ENCODE data around the gene CBARP. TPM values are rescaled to one million over a fixed set of nuclear protein-coding genes. Genes with fewer than 3 reads are reported as not detected.

The CBARP gene
- total and polyA plus RNA-seq, 2 of the 13 experiments (the other 11 are each of a cell fraction or from before 2014, with no cell fraction given), result 1.2 to 1.4 TPM

GRCh38 chr19:1244693-1245451 lies 7.1 kb upstream of the CBARP start (continued):
- no peak for TF ChIP-seq EEA1 (CRISPR knock-in tag; IDR thresholded peaks at IDR 0.05; ENCODE audit: borderline replicate concordance)
- peak; percentile 83 for TF ChIP-seq ZNF503 (CRISPR knock-in tag; IDR thresholded peaks at IDR 0.05)
- TF ChIP-seq ZBTB21 (CRISPR knock-in tag; IDR thresholded peaks at IDR 0.05), result no peak
- TF ChIP-seq PBX3 (CRISPR knock-in tag; IDR thresholded peaks at IDR 0.05; ENCODE audit: borderline replicate concordance), result no peak
- TF ChIP-seq FOXK1 (CRISPR knock-in tag; IDR thresholded peaks at IDR 0.05; ENCODE audit: borderline replicate concordance, low read depth), result peak; percentile 87
- peak; percentile 47 for TF ChIP-seq KDM3A (CRISPR knock-in tag; IDR thresholded peaks at IDR 0.05; ENCODE audit: low read depth)
- TF ChIP-seq ZNF598 (CRISPR knock-in tag; IDR thresholded peaks at IDR 0.05; ENCODE audit: borderline replicate concordance), result no peak
- TF ChIP-seq ZNF496 (CRISPR knock-in tag; IDR thresholded peaks at IDR 0.05; ENCODE audit: insufficient replicate concordance), result no peak
- peak; percentile 97 for TF ChIP-seq TBX2 (CRISPR knock-in tag; IDR thresholded peaks at IDR 0.05; ENCODE audit: borderline replicate concordance)
- peak; percentile 56 for TF ChIP-seq SP2 (CRISPR knock-in tag; IDR thresholded peaks at IDR 0.05)
- TF ChIP-seq KMT2B (CRISPR knock-in tag; IDR thresholded peaks at IDR 0.05), result 0 out of 2 replicates have a peak, but pooled peaks have one; percentile 29
- no peak for TF ChIP-seq KLF9 (CRISPR knock-in tag; IDR thresholded peaks at IDR 0.05; ENCODE audit: low read depth)
- no peak for TF ChIP-seq HES4 (CRISPR knock-in tag; IDR thresholded peaks at IDR 0.05; ENCODE audit: borderline replicate concordance)
- TF ChIP-seq ZKSCAN5 (CRISPR knock-in tag; IDR thresholded peaks at IDR 0.05), result no peak; the same call in 1 of the 2 replicates
- TF ChIP-seq SP5 (CRISPR knock-in tag; IDR thresholded peaks at IDR 0.05; ENCODE audit: borderline replicate concordance, low read depth), result peak; percentile 96
- no peak; the same call in 1 of the 2 replicates for TF ChIP-seq WIZ (CRISPR knock-in tag; IDR thresholded peaks at IDR 0.05)
- TF ChIP-seq ZNF83 (CRISPR knock-in tag; IDR thresholded peaks at IDR 0.05; ENCODE audit: borderline replicate concordance), result no peak; the same call in 1 of the 2 replicates
- peak; percentile 93 for TF ChIP-seq ARNTL (CRISPR knock-in tag; IDR thresholded peaks at IDR 0.05)
- TF ChIP-seq TRAFD1 (CRISPR knock-in tag; IDR thresholded peaks at IDR 0.05; ENCODE audit: borderline replicate concordance), result no peak
- TF ChIP-seq ELF4 (CRISPR knock-in tag; IDR thresholded peaks at IDR 0.05; ENCODE audit: borderline replicate concordance), result peak; percentile 83; the same call in 1 of the 2 replicates
- TF ChIP-seq ZNF280B (CRISPR knock-in tag; IDR thresholded peaks at IDR 0.05; ENCODE audit: borderline replicate concordance), result no peak
